Kidney (tissue), 14 donors: ENCODE results near the gene FUCA1. TPM values are rescaled to one million over a fixed set of nuclear protein-coding genes. Genes with fewer than 3 reads are reported as not detected.

Experiments used
- DNase-seq, 5 donors: peaks; one replicate each; pipeline ENCODE4 v3.0.0-alpha.2; 2013 to 2020
- FAIRE-seq: peaks from 2 replicates; lab custom pipeline; 2012; peaks lifted over from hg19 to GRCh38; lab: Jason Lieb, UNC
- H3K27ac ChIP-seq, 2 donors: one replicate each; pipeline ENCODE4 v1.7.0; 2013; ENCODE audit warnings: low read depth in 2 of 2, low read length in 2 of 2, inconsistent platforms in 1 of 2
- H3K27me3 ChIP-seq: one replicate; pipeline ENCODE4 v1.7.1; 2013; ENCODE audit warnings: low read length, inconsistent platforms; ENCODE audit not compliant: control insufficient read depth, insufficient read depth
- H3K36me3 ChIP-seq, 3 donors: one replicate each; pipeline versions ENCODE4 v1.7.0 to v1.7.1; 2013; ENCODE audit warnings: low read length in 3 of 3, control low read depth in 1 of 3, inconsistent platforms in 1 of 3; ENCODE audit not compliant: insufficient read depth in 3 of 3, control insufficient read depth in 2 of 3
- H3K4me1 ChIP-seq, 3 donors: one replicate each; pipeline versions ENCODE4 v1.7.0 to v1.7.1; 2013; ENCODE audit warnings: low read length in 3 of 3, inconsistent platforms in 1 of 3, low read depth in 1 of 3; ENCODE audit not compliant: control insufficient read depth in 2 of 3, insufficient read depth in 2 of 3
- H3K4me3 ChIP-seq, 3 donors: one replicate each; pipeline versions ENCODE4 v1.7.0 to v1.8.1; 2013; ENCODE audit warnings: low read length in 3 of 3, control low read depth in 1 of 3, inconsistent platforms in 1 of 3
- H3K9ac ChIP-seq, 3 donors: one replicate each; pipeline versions ENCODE4 v1.7.0 to v1.7.1; 2013; ENCODE audit warnings: low read length in 3 of 3, control low read depth in 1 of 3, inconsistent platforms in 1 of 3
- H3K9me3 ChIP-seq, 3 donors: one replicate each; pipeline versions ENCODE4 v1.7.0 to v1.7.1; 2013; ENCODE audit warnings: low read length in 3 of 3, control low read depth in 1 of 3, inconsistent platforms in 1 of 3; ENCODE audit not compliant: control insufficient read depth in 2 of 3, insufficient read depth in 1 of 3
- intact Hi-C: fragments of 100-400 bp; cut with DNase I; formaldehyde crosslinking; loops from one replicate; pipeline ENCODE4 v1.11.1; 2022
- polyA plus RNA-seq: library from polyadenylated mRNA; stranded (reverse); fragments of 350-450 nt; fragmentation: Illumina TruSeq; extraction: RNeasy Lipid Tissue Mini Kit (QIAGEN cat#74804); gene quantifications from one replicate; pipeline ENCODE4 v1.2.3, GENCODE V29; 2014; ENCODE audit warnings: low read depth, low replicate concordance; ENCODE audit not compliant: insufficient read depth
- total RNA-seq: library from RNA; stranded (reverse); fragmentation: NEBNext Ultra II Directional; extraction: Animal tissue kit (Norgen Biotek cat#: 25700); gene quantifications from one replicate; pipeline ENCODE4 v1.2.1, GENCODE V29; 2021
- TF ChIP-seq, protein P1 (sequence below): IDR thresholded peaks from 3 replicates; pipeline ENCODE4 v1.5.1; 2012; ENCODE audit warnings: mild to moderate bottlenecking, moderate library complexity, borderline replicate concordance; ENCODE audit not compliant: insufficient read depth; ENCODE audit errors: extremely low read depth
- donor health status: control.
- donor health status: control.
- donor health status: control.
- donor health status: control.
- donor health status: control.
- donor health status: DM: yes; HTN: yes; CAD: no.
- donor health status: Normal renal cell carcinoma (clear cell type).

FUCA1 gene
- total and polyA plus RNA-seq, 2 donors from 2014 or later: 69.2 to 88.3 TPM

GRCh38 chr1:23911921-23912320 lies 43.8 kb upstream of the FUCA1 start:
- no peaks in the 10 kb centered on the region for H3K27me3 ChIP-seq
- H3K27ac ChIP-seq: no peak overlapping the region
- no peaks in the 10 kb centered on the region for H3K9me3 ChIP-seq
- no peak for FAIRE-seq
- no peak overlapping the region for H3K9ac ChIP-seq
- DNase-seq: no peak
- H3K4me1 ChIP-seq: no peaks in the 10 kb centered on the region
- intact Hi-C loops: no loop called here
- TF ChIP-seq, protein P1, sequence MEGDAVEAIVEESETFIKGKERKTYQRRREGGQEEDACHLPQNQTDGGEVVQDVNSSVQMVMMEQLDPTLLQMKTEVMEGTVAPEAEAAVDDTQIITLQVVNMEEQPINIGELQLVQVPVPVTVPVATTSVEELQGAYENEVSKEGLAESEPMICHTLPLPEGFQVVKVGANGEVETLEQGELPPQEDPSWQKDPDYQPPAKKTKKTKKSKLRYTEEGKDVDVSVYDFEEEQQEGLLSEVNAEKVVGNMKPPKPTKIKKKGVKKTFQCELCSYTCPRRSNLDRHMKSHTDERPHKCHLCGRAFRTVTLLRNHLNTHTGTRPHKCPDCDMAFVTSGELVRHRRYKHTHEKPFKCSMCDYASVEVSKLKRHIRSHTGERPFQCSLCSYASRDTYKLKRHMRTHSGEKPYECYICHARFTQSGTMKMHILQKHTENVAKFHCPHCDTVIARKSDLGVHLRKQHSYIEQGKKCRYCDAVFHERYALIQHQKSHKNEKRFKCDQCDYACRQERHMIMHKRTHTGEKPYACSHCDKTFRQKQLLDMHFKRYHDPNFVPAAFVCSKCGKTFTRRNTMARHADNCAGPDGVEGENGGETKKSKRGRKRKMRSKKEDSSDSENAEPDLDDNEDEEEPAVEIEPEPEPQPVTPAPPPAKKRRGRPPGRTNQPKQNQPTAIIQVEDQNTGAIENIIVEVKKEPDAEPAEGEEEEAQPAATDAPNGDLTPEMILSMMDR: no peak
- H3K36me3 ChIP-seq: no peaks in the 10 kb centered on the region
- H3K4me3 ChIP-seq: no peak overlapping the region

GRCh38 chr1:23910553-23911246 lies 42.6 kb upstream of the FUCA1 start:
- no peak for FAIRE-seq
- no peak overlapping the region for H3K4me3 ChIP-seq
- H3K36me3 ChIP-seq: no peaks in the 10 kb centered on the region
- TF ChIP-seq, protein P1: no peak
- H3K4me1 ChIP-seq: no peaks in the 10 kb centered on the region
- H3K27ac ChIP-seq: no peak overlapping the region
- H3K27me3 ChIP-seq: no peaks in the 10 kb centered on the region
- intact Hi-C loops: no loop called here
- DNase-seq: no peak
- no peak overlapping the region for H3K9ac ChIP-seq
- no peaks in the 10 kb centered on the region for H3K9me3 ChIP-seq

- FAIRE-seq (no peak), DNase-seq (no peak)
- H3K4me1 ChIP-seq: no peaks in the 10 kb centered on the region
- intact Hi-C loops: no loop called here
- H3K36me3 ChIP-seq: no peaks in the 10 kb centered on the region
- H3K27ac ChIP-seq: no peak overlapping the region
- no peaks in the 10 kb centered on the region for H3K9me3 ChIP-seq
- H3K4me3 ChIP-seq: no peak overlapping the region
- H3K27me3 ChIP-seq: no peaks in the 10 kb centered on the region
- TF ChIP-seq, protein P1: no peak
- no peak overlapping the region for H3K9ac ChIP-seq
Measured at GRCh38 chr1:23910144-23910543, 42.1 kb upstream of the FUCA1 start.
